Transverse colon (tissue), 4 donors: ENCODE measurements around the gene RAF1. TPM values are rescaled to one million over a fixed set of nuclear protein-coding genes. Genes with fewer than 3 reads are reported as not detected.

ENCODE experiments used
- DNase-seq: peaks from one replicate; pipeline ENCODE4 v3.0.0-alpha.2; 2019
- H3K27ac ChIP-seq, 4 donors: fragments of 200-600 bp; sonication (generic); 2 replicates each; pipeline ENCODE4 v1.5.1; 2016 to 2018; ENCODE audit warnings: inconsistent platforms in 4 of 4
- H3K27me3 ChIP-seq: fragments of 200-600 bp; sonication (generic); 2 replicates; pipeline ENCODE4 v1.5.1; 2017; ENCODE audit warnings: inconsistent platforms
- H3K36me3 ChIP-seq, 4 donors: fragments of 200-600 bp; sonication (generic); 2 replicates each; pipeline ENCODE4 v1.5.1; 2017 to 2019; ENCODE audit warnings: inconsistent platforms in 4 of 4
- H3K4me1 ChIP-seq, 4 donors: fragments of 200-600 bp; sonication (generic); 2 replicates each; pipeline ENCODE4 v1.5.1; 2017 to 2020; ENCODE audit warnings: inconsistent platforms in 4 of 4
- H3K4me3 ChIP-seq, 4 donors: fragments of 200-600 bp; sonication (generic); 1 replicate in 1 of 4; 2 replicates in 3 of 4; pipeline versions ENCODE4 v1.5.1 to v1.6.1; 2017 to 2019; ENCODE audit warnings: inconsistent platforms in 4 of 4
- H3K9me3 ChIP-seq, 2 donors: fragments of 200-600 bp; sonication (generic); 2 replicates each; pipeline ENCODE4 v1.5.1; 2017 to 2019; ENCODE audit warnings: inconsistent platforms in 2 of 2
- CTCF ChIP-seq, 5 experiments: fragments of 200-600 bp in 3 of 5; fragments of 450-650 bp in 2 of 5; sonication (generic) in 3 of 5; IDR thresholded peaks; 1 replicate in 2 of 5; 2 replicates in 3 of 5; pipeline ENCODE4 v1.5.1; 2016 to 2017; ENCODE audit warnings: antibody characterized with exemption in 5 of 5, inconsistent platforms in 3 of 5, mild to moderate bottlenecking in 2 of 5, moderate library complexity in 1 of 5
- EP300 ChIP-seq: sonication (generic); formaldehyde crosslinking; IDR thresholded peaks from one replicate; pipeline ENCODE4 v1.6.1; 2017; ENCODE audit warnings: antibody characterized with exemption, low read depth
- POLR2A ChIP-seq: fragments of 450-650 bp; IDR thresholded peaks from one replicate; pipeline ENCODE4 v1.6.1; 2016; ENCODE audit warnings: antibody characterized with exemption, mild to moderate bottlenecking, moderate library complexity
- POLR2AphosphoS5 ChIP-seq, 3 donors: sonication (generic); formaldehyde crosslinking; IDR thresholded peaks; one replicate each; pipeline ENCODE4 v1.6.1; 2016; ENCODE audit warnings: antibody characterized with exemption in 3 of 3
- WGBS, 2 donors: methylation state at CpG; one replicate each; pipeline ENCODE4 v1.1.5; 2018; ENCODE audit warnings: low coverage in 1 of 2; 5-methylcytosine and 5-hydroxymethylcytosine counted together
- in situ Hi-C, 4 donors: fragments of 200-750 bp; cut with MboI; loops; one replicate each; pipeline versions ENCODE4 v1.15.0 to v1.15.1; 2017; ENCODE audit warnings: low sequenced_read_pairs in 3 of 4, low pct_ligation_motif_present in 1 of 4, low pct_unique_long_range_greater_than_20kb in 1 of 4
- intact Hi-C: fragments of 100-400 bp; cut with DNase I; formaldehyde crosslinking; loops from one replicate; pipeline ENCODE4 v1.15.1; 2023; ENCODE audit warnings: low total_unique reads
- total RNA-seq, 4 donors: library from RNA; depleted of rRNA; stranded (reverse); fragments of >200 nt; gene quantifications; one replicate each; pipeline ENCODE4 v1.1.0, GENCODE V29; 2016

The RAF1 gene
- total RNA-seq, 4 donors from 2014 or later, result 98.4 to 283 (median 132) TPM

DNA sequence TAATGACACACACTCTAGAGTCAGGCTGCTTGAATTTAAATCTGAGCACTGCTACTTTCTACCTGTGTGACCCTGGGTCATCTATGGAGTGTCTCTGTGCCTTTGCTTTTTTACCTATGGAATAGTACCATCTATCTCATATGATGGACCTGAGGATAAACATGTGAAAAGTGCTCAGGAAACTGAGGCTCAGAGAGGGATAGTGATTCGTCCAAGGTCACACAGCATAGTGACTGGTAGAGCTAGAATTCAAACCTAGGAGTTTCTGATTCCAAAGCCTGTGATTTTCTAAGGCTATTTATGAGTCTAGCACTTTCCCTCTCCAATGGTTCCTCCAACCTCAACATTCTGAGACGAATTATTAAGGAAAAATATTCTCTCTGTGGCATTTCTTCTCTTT, 32.0 kb upstream of the RAF1 start:
- no peak for DNase-seq
- H3K4me3 ChIP-seq, result no peak overlapping the region
- in situ Hi-C loops, result no loop called here
- WGBS, 2 donors, result 81% methylated on average over 2 of the region's 2 CpGs; no CpG with 5 or more reads in 1 of the 2 donors
- H3K27ac ChIP-seq, result no peak overlapping the region
- no peaks in the 10 kb centered on the region for H3K27me3 ChIP-seq
- no peak for TF ChIP-seq POLR2AphosphoS5 (IDR thresholded peaks at IDR 0.05)
- TF ChIP-seq POLR2A, result no peak
- no peak for TF ChIP-seq EP300
- TF ChIP-seq CTCF (IDR thresholded peaks at IDR 0.05), result no peak
- peaks cover 0 to 3% (median 0%) of the 10 kb centered on the region in 4 donors for H3K4me1 ChIP-seq
- intact Hi-C loops, result no loop called here
- no peaks in the 10 kb centered on the region for H3K36me3 ChIP-seq
- no peaks in the 10 kb centered on the region for H3K9me3 ChIP-seq

- no peak overlapping the region for H3K27ac ChIP-seq
- H3K9me3 ChIP-seq, result no peaks in the 10 kb centered on the region
- H3K4me1 ChIP-seq, result peaks cover 0 to 3% (median 0%) of the 10 kb centered on the region in 4 donors
- in situ Hi-C loops (no loop called here), intact Hi-C loops (no loop called here)
- DNase-seq, result no peak
- no peak overlapping the region for H3K4me3 ChIP-seq
- H3K27me3 ChIP-seq, result no peaks in the 10 kb centered on the region
- TF ChIP-seq POLR2A (no peak), POLR2AphosphoS5 (IDR thresholded peaks at IDR 0.05) (no peak), CTCF (IDR thresholded peaks at IDR 0.05) (no peak), EP300 (no peak)
- H3K36me3 ChIP-seq, result no peaks in the 10 kb centered on the region
- WGBS, 2 donors, result 90% methylated on average over 3 of the region's 3 CpGs; no CpG with 5 or more reads in 1 of the 2 donors
These were observed 31.2 kb upstream of the RAF1 start for GRCh38 chr3:12695112-12695511.

GRCh38 chr3:12692444-12692843, 28.5 kb upstream of the RAF1 start:
- TF ChIP-seq EP300 (no peak), POLR2A (no peak), POLR2AphosphoS5 (IDR thresholded peaks at IDR 0.05) (no peak), CTCF (IDR thresholded peaks at IDR 0.05) (no peak)
- H3K4me3 ChIP-seq, result no peak overlapping the region
- H3K27ac ChIP-seq, result no peak overlapping the region
- no peak for DNase-seq
- H3K9me3 ChIP-seq, result no peaks in the 10 kb centered on the region
- peaks cover 0 to 3% (median 0%) of the 10 kb centered on the region in 4 donors for H3K4me1 ChIP-seq
- 94% methylated on average over 6 to 8 of the region's 8 CpGs for WGBS, 2 donors
- in situ Hi-C loops (no loop called here), intact Hi-C loops (no loop called here)
- no peaks in the 10 kb centered on the region for H3K36me3 ChIP-seq
- no peaks in the 10 kb centered on the region for H3K27me3 ChIP-seq

DNA sequence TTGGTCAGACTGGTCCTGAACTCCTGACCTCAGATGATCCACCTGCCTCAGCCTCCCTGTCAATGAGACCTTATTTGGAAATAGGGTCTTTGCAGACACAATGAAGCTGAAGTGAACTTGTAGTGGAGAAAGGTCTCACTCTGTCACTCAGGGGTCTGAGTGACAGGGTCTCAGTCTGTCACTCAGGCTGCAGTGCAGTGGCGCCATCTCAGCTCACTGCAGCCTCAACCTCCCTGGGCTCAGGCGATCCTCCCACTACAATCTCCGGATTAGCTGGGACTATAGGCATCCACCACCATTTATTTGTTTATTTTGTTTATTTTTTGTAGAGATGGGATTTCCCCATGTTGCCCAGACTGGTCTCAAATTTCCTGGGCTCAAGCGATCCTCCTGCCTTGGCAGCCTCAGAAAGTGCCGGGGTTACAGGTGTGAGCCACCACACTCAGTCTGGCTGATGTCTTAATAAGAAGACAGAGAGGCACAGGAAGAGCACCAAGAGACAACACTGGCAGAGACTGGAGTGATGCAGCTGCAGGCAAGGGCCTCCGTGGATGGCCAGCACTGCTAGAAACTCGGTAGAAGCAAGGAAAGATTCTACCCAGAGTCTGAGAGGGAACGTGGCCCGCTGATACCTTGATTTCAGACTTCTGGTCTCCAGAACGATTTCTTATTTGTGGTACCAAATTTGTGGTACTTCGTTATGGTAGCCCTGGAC, 26.2 kb upstream of the RAF1 start:
- intact Hi-C loops, result no loop called here
- TF ChIP-seq POLR2A (no peak), POLR2AphosphoS5 (IDR thresholded peaks at IDR 0.05) (no peak), CTCF (IDR thresholded peaks at IDR 0.05) (no peak), EP300 (no peak)
- DNase-seq, result no peak
- in situ Hi-C loops, result no loop called here
- no peaks in the 10 kb centered on the region for H3K9me3 ChIP-seq
- H3K36me3 ChIP-seq, result no peaks in the 10 kb centered on the region
- WGBS, 2 donors, result 77 to 80% methylated on average over 8 to 11 of the region's 11 CpGs
- H3K27me3 ChIP-seq, result no peaks in the 10 kb centered on the region
- peaks cover 0 to 3% (median 0%) of the 10 kb centered on the region in 4 donors for H3K4me1 ChIP-seq
- H3K4me3 ChIP-seq, result no peak overlapping the region
- no peak overlapping the region for H3K27ac ChIP-seq
